Subcutaneous abdominal adipose tissue (tissue), 5 donors: ENCODE data around the gene GAL3ST1.
A peak's percentile ranks its signal among the peaks of the same experiment; 100 is the strongest.
"Not testable (repeated sequence)": the region's sequence is repeated elsewhere in the genome, so short reads cannot be mapped to it uniquely, and the experiment has no call there.

Source experiments
- H3K27ac ChIP-seq: one replicate; pipeline ENCODE4 v1.7.0; 2013; ENCODE audit warnings: low read depth, mild to moderate bottlenecking, inconsistent platforms, low read length, moderate library complexity
- H3K27me3 ChIP-seq, 5 donors: one replicate each; pipeline ENCODE4 v1.7.0; 2013; ENCODE audit warnings: low read length in 5 of 5, inconsistent platforms in 1 of 5; ENCODE audit not compliant: control insufficient read depth in 5 of 5, insufficient read depth in 4 of 5
- H3K36me3 ChIP-seq, 5 donors: one replicate each; pipeline ENCODE4 v1.7.0; 2013; ENCODE audit warnings: low read length in 5 of 5; ENCODE audit not compliant: control insufficient read depth in 5 of 5, insufficient read depth in 5 of 5
- H3K4me1 ChIP-seq, 5 donors: one replicate each; pipeline ENCODE4 v1.7.0; 2013; ENCODE audit warnings: low read length in 5 of 5, mild to moderate bottlenecking in 3 of 5, moderate library complexity in 1 of 5; ENCODE audit not compliant: control insufficient read depth in 5 of 5, insufficient read depth in 5 of 5
- H3K4me3 ChIP-seq, 5 donors: one replicate each; pipeline ENCODE4 v1.7.0; 2013; ENCODE audit warnings: low read length in 5 of 5, low read depth in 1 of 5
- H3K9ac ChIP-seq, 5 donors: one replicate each; pipeline ENCODE4 v1.7.0; 2013; ENCODE audit warnings: low read length in 5 of 5, mild to moderate bottlenecking in 4 of 5, moderate library complexity in 3 of 5
- H3K9me3 ChIP-seq, 5 donors: one replicate each; pipeline ENCODE4 v1.7.0; 2013; ENCODE audit warnings: low read length in 5 of 5; ENCODE audit not compliant: control insufficient read depth in 5 of 5
- donor health status: healthy.
- donor health status: healthy.
- donor health status: healthy.
- donor health status: healthy.
- donor health status: healthy.

The GAL3ST1 gene

DNA sequence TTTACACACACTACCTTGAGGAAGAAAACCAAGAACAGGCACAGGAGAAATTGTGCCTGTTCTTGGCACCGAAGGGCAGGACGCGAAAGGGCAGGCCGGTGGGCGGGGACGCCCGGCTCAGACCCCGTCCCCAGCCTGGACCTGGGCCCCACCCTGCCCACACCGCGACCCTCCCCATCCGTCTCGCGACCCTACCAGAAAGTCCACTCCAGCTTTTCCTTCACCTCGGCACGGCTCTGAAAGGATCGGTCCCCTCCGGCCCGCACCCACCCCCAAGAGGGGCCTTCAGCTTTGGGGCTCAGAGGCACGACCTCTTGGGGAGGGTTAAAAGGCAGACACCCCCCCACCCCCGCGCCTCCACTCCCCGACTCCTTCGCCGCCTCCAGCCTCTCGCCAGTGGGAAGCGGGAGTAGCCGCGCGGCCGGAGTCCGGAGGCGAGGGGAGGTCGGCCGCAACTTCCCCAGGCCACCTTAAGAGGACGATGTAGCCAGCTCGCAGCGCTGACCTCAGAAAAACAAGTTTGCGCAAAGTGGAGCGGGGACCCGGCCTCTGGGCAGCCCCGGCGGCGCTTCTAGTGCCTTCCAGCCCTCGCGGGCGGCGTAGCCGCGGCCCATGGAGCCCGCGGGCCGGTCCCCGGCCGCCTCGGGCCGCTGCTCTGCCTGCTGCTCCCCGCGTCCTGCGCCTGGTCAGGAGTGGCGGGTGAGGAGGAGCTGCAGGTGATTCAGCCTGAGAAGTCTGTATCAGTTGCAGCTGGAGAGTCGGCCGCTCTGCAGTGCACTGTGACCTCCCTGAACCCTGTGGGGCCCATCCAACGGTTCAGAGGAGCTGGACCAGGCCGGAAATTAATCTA lies 32.3 kb downstream of the GAL3ST1 start:
- Histone ChIP-seq H3K9ac (no peak overlapping the region), H3K27me3 (peaks cover 15 to 37% (median 27%) of the 10 kb centered on the region in 5 donors), H3K4me3 (peak overlapping the region in 2 of 5 donors; percentile 12 to 42), H3K9me3 (no peaks in the 10 kb centered on the region), H3K4me1 (peaks cover 0 to 11% (median 4%) of the 10 kb centered on the region in 5 donors), H3K27ac (no peak overlapping the region), H3K36me3 (no peaks in the 10 kb centered on the region)

DNA sequence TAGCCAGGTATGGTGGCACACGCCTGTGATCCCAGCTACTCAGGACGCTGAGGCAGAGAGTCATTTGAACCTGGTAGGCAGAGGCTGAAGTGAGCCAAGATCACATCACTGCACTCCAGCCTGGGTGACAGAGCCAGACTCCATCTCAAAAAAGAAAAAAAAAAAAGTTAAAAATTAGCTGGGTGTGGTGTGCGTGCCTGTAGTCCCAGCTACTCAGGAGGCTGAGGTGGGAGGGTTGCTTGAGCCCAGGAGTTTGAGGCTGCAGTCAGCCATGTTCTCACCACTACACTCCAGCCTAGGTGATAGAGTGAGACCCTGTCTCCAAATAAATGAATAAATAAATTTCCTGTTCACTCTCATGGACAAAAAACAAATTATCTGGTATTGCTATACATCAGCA lies 33.0 kb downstream of the GAL3ST1 start:
- Histone ChIP-seq H3K27me3 (peaks cover 15 to 30% (median 20%) of the 10 kb centered on the region in 5 donors), H3K4me1 (peaks cover 0 to 11% (median 4%) of the 10 kb centered on the region in 5 donors)
- not testable (repeated sequence) for H3K9me3 ChIP-seq, H3K27ac ChIP-seq, H3K9ac ChIP-seq, H3K4me3 ChIP-seq, H3K36me3 ChIP-seq

DNA sequence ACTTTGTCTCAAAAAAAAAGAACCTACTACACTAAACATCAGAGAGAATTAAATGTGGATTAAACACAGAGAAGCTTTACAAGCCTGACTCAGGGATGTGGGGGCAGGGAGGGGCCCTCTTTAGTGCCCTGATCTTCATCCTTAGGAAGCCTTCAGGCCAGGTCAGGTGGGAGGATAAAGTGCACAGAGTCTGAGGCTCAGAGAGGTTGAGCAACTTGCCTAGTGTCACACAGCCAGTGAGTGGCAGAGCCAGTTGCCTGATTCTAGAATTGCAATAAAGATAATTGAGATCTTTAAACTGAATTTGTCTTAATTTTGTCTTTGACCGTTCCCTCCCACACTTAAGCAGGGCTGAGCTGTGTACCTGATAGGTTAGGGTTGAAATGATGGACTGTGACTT lies 35.1 kb downstream of the GAL3ST1 start:
- peaks cover 0 to 11% (median 4%) of the 10 kb centered on the region in 5 donors for H3K4me1 ChIP-seq
- H3K27me3 ChIP-seq: peaks cover 15 to 32% (median 18%) of the 10 kb centered on the region in 5 donors
- H3K36me3 ChIP-seq: no peaks in the 10 kb centered on the region
- no peak overlapping the region for H3K4me3 ChIP-seq
- H3K27ac ChIP-seq: no peak overlapping the region
- H3K9me3 ChIP-seq: no peaks in the 10 kb centered on the region
- H3K9ac ChIP-seq: no peak overlapping the region

DNA sequence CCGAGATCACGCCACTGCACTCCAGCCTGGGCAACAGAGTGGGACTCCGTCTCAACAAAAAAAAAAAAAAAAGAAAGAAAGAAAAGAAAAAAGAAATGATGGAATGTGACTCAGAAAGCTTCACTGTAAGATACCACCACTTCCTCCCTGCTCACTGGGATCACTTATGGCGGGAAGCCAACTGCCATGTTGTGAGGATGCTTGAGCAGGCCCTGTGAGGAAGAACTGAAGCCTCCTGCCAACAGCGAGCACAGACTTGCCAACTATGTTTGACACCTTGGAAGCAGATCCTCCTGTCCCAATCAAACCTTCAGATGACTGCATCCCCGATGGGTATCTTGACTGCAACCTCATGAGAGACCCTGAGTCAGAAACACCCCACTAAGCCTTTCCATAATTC lies 36.2 kb downstream of the GAL3ST1 start:
- H3K9ac ChIP-seq: no peak overlapping the region
- H3K36me3 ChIP-seq: no peaks in the 10 kb centered on the region
- H3K27me3 ChIP-seq: peaks cover 13 to 23% (median 15%) of the 10 kb centered on the region in 5 donors
- H3K4me1 ChIP-seq: peaks cover 0 to 11% (median 4%) of the 10 kb centered on the region in 5 donors
- H3K4me3 ChIP-seq: no peak overlapping the region
- no peak overlapping the region for H3K27ac ChIP-seq
- no peaks in the 10 kb centered on the region for H3K9me3 ChIP-seq

DNA sequence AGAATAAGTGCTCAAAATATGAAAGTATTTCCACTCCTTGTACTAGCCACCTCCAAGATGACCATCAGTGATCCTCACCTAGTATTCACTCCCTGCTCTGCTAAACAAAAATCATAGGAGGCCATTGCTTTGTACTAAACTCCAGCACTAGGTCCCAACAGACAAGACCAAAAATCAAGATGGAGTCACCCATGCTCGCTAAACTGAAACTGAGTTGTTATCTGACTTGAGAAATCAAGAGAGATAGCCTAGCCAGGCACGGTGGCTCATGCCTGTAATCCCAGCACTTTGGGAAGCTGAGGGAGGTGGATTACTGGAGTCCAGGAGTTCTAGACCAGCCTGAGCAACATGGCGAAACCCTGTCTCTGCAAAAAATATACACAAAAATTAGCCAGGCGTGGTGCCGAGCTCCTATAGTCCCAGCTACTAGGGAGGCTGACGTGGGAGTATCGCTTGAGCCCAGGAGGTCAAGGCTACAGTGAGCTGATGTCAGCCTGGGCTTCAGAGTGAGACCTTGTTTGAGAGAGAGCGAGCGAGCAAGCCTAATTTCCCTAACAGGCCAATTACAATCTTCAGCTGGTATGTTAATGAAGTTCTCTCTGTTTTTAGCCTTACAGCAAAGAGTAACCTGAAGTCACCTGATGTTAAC lies 37.3 kb downstream of the GAL3ST1 start:
- no peak overlapping the region for H3K4me3 ChIP-seq
- no peak overlapping the region for H3K9ac ChIP-seq
- peaks cover 5 to 13% (median 9%) of the 10 kb centered on the region in 5 donors for H3K27me3 ChIP-seq
- H3K36me3 ChIP-seq: no peaks in the 10 kb centered on the region
- peaks cover 0 to 5% (median 0%) of the 10 kb centered on the region in 5 donors for H3K4me1 ChIP-seq
- H3K9me3 ChIP-seq: no peaks in the 10 kb centered on the region
- H3K27ac ChIP-seq: no peak overlapping the region

DNA sequence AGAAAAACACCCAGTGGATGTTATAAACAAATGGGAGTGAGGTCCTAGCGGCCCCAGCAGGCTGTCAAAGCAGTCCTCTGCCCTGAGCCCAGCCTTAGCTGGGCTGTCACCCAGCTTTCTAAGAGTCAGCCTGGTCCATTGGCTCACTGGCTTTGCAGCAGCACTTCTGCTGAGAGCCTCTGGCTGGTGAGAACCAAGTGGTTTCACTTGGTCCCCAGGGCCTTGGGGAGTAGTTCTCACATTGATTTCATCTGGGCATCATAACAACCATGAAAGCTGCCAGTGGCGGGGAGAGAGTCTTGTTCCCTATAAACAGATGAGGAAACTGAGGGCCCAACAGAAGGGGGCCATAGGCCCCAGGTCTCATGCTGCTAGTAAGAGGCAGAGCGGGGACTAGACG lies 39.3 kb downstream of the GAL3ST1 start:
- Histone ChIP-seq H3K36me3 (no peaks in the 10 kb centered on the region), H3K27ac (no peak overlapping the region), H3K4me1 (no peaks in the 10 kb centered on the region), H3K9ac (no peak overlapping the region), H3K9me3 (no peaks in the 10 kb centered on the region), H3K27me3 (peaks cover 4 to 13% (median 6%) of the 10 kb centered on the region in 5 donors), H3K4me3 (no peak overlapping the region)

DNA sequence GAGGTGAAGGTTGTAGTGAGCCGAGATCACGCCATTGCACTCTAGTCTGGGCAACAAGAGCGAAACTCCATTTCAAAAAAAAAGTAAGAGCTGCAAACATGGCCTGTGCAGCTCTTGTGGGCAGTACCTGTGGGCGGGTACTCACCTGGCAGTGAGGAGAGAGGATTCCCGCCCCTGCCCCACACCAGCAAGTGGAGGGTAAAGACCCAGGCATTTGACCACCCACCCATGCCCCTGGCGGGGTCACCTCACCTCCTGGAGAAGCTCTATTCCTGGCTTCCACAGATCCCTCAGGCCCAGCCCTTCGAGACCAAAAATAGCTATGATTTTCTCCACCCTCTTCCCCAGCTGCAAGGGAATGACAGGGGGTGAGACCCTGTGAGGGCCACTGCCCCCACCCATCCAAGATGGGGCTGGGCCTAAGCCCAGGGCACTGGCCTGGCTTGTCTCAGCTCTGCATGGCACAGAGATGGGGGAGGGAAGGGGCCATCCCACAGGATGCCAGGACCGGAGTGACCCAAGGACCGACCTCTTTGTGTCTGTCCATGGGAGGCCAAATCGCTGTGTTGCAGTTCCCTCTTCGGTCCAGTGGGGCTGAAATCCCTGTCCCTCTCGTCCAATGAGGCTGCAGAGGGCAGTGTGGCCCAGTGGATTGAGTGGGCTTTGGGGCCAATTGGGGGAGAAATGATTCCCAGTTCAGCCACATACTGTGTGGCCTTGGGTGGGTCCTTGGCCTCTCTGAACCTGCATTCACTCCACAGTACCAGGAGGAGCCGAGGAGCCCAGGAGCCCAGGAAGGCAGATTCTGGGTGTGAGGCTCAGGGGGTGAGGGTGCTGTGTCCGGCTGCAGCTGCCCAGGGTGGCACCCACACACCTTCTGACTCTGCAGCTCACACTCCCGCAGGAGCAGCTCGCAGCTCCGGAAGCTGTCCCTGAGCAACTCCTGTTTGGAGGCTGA lies 42.5 kb downstream of the GAL3ST1 start:
- Histone ChIP-seq H3K27me3 (peaks cover 0 to 5% (median 0%) of the 10 kb centered on the region in 5 donors), H3K27ac (no peak overlapping the region), H3K4me3 (no peak overlapping the region), H3K9me3 (no peaks in the 10 kb centered on the region), H3K36me3 (no peaks in the 10 kb centered on the region), H3K4me1 (no peaks in the 10 kb centered on the region), H3K9ac (no peak overlapping the region)

DNA sequence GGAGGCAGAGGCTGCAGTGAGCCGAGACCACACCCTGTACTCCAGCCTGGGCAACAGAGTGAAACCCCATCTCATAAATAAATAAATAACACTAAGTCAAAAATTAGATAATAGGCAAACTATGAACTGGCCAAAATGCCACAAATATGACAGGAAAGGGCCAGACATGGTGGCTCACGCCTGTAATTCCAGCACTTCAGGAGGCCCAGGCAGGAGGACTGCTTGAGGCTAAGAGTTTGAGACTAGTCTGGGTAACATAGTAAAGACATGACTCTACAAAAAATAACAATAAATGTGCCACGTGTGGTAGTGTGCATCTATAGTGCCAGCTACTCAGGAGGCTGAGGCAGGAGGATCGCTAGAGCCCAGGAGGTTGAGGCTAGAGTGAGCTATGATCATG lies 47.8 kb downstream of the GAL3ST1 start:
- peaks cover 0 to 6% (median 4%) of the 10 kb centered on the region in 5 donors for H3K27me3 ChIP-seq
- H3K27ac ChIP-seq: no peak overlapping the region
- H3K9ac ChIP-seq: no peak overlapping the region
- H3K36me3 ChIP-seq: no peaks in the 10 kb centered on the region
- H3K9me3 ChIP-seq: no peaks in the 10 kb centered on the region
- no peak overlapping the region for H3K4me3 ChIP-seq
- H3K4me1 ChIP-seq: no peaks in the 10 kb centered on the region

DNA sequence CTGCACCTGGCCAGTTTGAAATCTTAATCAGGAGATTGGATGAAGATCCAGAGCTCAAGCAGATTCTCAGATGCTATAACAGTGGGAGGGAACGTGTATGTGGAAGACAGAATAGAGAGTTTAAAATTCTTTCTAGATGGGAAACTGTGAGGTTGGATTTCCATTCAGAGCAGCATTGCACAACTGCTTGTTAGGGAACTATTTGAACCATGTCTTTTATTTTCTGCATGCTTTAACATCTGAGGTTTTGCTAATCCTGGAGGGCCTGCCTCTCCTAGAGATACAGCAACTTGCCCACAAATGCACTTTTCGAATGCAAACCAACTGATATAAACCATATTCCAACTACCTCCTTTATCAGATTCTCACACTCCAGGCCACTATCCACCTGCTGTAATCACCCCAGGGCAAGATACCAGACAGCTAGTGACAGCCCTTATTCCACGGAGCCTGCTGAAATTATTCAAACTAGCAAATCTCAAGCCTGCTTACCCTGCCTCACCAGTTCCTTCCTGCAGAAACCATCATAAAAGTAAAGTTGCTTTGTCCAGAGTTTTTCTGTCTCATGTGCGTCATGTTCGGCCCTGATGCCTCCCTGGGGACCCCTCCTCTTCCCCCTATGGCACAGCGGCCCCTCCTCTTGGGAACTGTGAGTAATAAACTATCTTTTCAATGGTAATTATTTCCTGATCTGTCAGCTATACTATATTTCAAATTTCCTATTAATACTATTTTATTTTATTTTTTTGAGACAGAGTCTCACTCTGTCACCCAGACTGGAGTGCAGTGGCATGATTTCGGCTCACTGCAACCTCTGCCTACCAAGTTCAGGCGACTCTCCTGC lies 50.6 kb downstream of the GAL3ST1 start:
- H3K9ac ChIP-seq: no peak overlapping the region
- no peaks in the 10 kb centered on the region for H3K36me3 ChIP-seq
- no peak overlapping the region for H3K4me3 ChIP-seq
- H3K27me3 ChIP-seq: peaks cover 0 to 12% (median 8%) of the 10 kb centered on the region in 5 donors
- H3K27ac ChIP-seq: no peak overlapping the region
- H3K9me3 ChIP-seq: no peaks in the 10 kb centered on the region
- H3K4me1 ChIP-seq: no peaks in the 10 kb centered on the region
